Activated B cell treated with CpG ODN at 0.5 μM for 24 hours (primary cell): ENCODE results near the gene TEP1. TPM values are rescaled to one million over a fixed set of nuclear protein-coding genes. Genes with fewer than 3 reads are reported as not detected.

Experiments
- ATAC-seq: fragments of 200-7000 bp; cut with Tn5 transposase; one replicate; pipeline ENCODE4 v1.10.0; 2021; ENCODE audit warnings: low read depth, mild to moderate bottlenecking, moderate library complexity
- CTCF ChIA-PET: fragments of 350-600 bp; sonication (Branson Sonifier 250); formaldehyde crosslinking; loops from one replicate; lab custom pipeline; 2021; ENCODE audit warnings: antibody characterized with exemption; lab: Charles Lee
- POLR2A ChIA-PET: fragments of 350-600 bp; sonication (Branson Sonifier 250); formaldehyde crosslinking; loops from one replicate; lab custom pipeline; 2021; ENCODE audit warnings: antibody characterized with exemption; lab: Charles Lee
- DNase-seq: peaks from one replicate; pipeline ENCODE4 v3.0.0; 2022
- H3K27ac Mint-ChIP-seq: one replicate; pipeline ENCODE4 v1.8.0; 2020; ENCODE audit warnings: mixed read lengths
- H3K27me3 Mint-ChIP-seq: one replicate; pipeline ENCODE4 v1.8.0; 2021; ENCODE audit warnings: mixed read lengths
- H3K36me3 Mint-ChIP-seq: one replicate; pipeline ENCODE4 v1.8.0; 2021; ENCODE audit warnings: low read depth, mixed read lengths
- H3K4me1 Mint-ChIP-seq: one replicate; pipeline ENCODE4 v1.8.0; 2021; ENCODE audit warnings: mixed read lengths
- H3K4me3 Mint-ChIP-seq: one replicate; pipeline ENCODE4 v1.8.0; 2020; ENCODE audit warnings: mild to moderate bottlenecking, mixed read lengths
- H3K9me3 Mint-ChIP-seq: one replicate; pipeline ENCODE4 v1.8.0; 2020; ENCODE audit warnings: mixed read lengths
- intact Hi-C: fragments of 100-400 bp; cut with micrococcal nuclease; formaldehyde crosslinking; loops from one replicate; pipeline ENCODE4 v1.15.1; 2024
- total RNA-seq: library from RNA; stranded (reverse); gene quantifications from 2 replicates; pipeline ENCODE4 v1.2.3, GENCODE V29; 2022
- TF ChIP-seq, protein P1 (sequence below): fragments of 200-600 bp; IDR thresholded peaks from one replicate; pipeline ENCODE4 v1.8.0; 2022; ENCODE audit warnings: antibody characterized with exemption, mild to moderate bottlenecking

The TEP1 gene
- total RNA-seq, 1 donor from 2014 or later = 120 TPM

DNA sequence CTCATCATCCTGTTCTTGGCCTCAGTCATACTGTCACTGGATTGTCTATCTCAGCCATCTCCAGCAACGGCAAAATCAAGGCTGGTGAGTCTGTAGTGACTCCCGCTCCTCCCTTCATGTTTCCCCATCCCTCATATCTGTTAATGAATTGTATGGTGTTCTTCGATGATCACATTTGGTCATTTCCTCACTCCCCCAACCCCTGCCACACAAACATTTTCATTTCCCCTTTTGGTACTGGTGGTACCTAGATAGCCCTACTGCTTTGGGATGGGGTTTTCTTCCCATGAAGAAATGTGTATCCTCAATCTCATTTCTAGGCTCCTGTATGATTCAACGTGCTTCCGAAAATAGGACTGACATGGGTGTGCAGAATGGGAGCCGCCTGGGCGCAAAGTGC, 25.4 kb upstream of the TEP1 start:
- Mint-ChIP-seq H3K27ac (peak overlapping the region; percentile 30), H3K9me3 (no peaks in the 10 kb centered on the region), H3K4me3 (peak overlapping the region; percentile 15), H3K27me3 (no peaks in the 10 kb centered on the region), H3K36me3 (no peaks in the 10 kb centered on the region), H3K4me1 (peaks cover 58% of the 10 kb centered on the region)
- no peak for DNase-seq
- TF ChIP-seq, protein P1, sequence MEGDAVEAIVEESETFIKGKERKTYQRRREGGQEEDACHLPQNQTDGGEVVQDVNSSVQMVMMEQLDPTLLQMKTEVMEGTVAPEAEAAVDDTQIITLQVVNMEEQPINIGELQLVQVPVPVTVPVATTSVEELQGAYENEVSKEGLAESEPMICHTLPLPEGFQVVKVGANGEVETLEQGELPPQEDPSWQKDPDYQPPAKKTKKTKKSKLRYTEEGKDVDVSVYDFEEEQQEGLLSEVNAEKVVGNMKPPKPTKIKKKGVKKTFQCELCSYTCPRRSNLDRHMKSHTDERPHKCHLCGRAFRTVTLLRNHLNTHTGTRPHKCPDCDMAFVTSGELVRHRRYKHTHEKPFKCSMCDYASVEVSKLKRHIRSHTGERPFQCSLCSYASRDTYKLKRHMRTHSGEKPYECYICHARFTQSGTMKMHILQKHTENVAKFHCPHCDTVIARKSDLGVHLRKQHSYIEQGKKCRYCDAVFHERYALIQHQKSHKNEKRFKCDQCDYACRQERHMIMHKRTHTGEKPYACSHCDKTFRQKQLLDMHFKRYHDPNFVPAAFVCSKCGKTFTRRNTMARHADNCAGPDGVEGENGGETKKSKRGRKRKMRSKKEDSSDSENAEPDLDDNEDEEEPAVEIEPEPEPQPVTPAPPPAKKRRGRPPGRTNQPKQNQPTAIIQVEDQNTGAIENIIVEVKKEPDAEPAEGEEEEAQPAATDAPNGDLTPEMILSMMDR = no peak
- peak; percentile 57 for ATAC-seq
- ChIA-PET CTCF (no interaction called here), POLR2A (interaction anchor here (1.4 kb wide), 1 partner anchor 10 kb away, joined by 3 read pairs; no protein-coding TSS in a partner anchor)
- intact Hi-C loops = loop anchor here (1.0 kb wide), 1 partner anchor 16 kb away; the partner anchor contains the start of gene OSGEP

DNA sequence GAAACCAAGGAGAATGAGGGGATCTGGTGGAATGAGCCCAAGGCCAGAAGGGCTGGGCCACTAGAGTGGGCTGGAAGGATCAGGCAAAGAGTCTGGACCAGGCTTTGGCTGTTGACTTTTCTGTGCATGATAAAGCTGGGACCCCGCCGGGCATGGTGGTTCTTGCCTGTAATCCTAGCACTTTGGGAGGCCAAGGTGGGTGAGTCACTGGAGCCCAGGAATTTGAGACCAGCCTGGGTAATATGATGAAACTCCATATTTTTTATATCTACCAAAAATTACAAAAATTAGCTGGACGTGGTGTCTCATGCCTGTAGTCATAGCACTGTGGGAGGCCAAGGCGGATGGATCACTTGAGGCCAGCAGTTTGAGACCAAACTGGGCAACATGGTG, 23.1 kb upstream of the TEP1 start:
- intact Hi-C loops = no loop called here
- Mint-ChIP-seq H3K36me3 (no peaks in the 10 kb centered on the region), H3K4me3 (no peak overlapping the region), H3K27me3 (no peaks in the 10 kb centered on the region), H3K4me1 (peaks cover 50% of the 10 kb centered on the region), H3K27ac (no peak overlapping the region), H3K9me3 (no peaks in the 10 kb centered on the region)
- ATAC-seq = no peak
- ChIA-PET POLR2A (interaction anchor here (0.9 kb wide), 1 partner anchor 18 kb away, joined by 3 read pairs; the partner anchor contains the start of gene OSGEP), CTCF (no interaction called here)
- TF ChIP-seq, protein P1 = no peak
- no peak for DNase-seq

DNA sequence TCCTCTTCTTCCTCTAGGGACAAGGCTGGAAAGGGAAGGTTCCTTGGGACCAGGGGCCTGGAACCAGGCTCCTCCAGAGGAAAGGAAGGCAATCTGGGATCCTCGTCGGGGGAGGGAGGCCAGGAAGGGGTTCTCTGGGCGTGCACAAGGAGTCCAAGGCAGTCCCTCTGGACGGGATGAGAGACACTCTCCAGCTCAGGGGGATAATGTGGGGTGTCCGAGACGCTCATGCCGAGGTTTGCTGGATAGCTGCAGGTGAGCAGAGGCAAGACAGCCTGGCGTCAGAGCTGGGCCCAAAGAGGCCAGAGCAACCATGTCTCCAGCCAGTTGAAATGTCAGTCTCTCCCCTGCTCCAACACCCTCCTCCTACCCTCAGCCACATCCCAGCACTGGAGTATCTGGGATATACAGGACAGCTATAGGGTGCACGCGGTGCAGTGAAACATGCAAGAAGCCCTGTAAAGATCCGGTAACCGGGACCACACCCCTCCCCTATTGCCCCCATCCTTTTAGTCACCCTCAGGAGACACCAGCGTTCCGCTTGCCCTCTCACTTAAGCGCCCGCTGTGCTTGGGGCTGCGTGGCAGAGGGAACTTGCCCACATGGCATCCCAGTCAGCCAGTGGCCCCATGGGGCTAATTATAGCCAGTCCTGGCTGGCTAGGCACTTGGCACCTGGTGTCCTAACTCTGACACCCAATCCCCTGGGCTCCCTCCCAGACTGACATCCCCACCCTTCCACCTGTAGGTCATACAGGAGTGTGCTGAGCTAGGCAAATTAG, 22.5 kb upstream of the TEP1 start, which contains the start of gene KLHL33:
Gene KLHL33, minus strand, starts transcription at position 585 of the 781 bp plus-strand sequence. Its CDS starts 355 bp downstream, at position 230.
- Mint-ChIP-seq H3K4me3 (no peak within 1 kb of the TSS), H3K9me3 (no peaks in the 10 kb centered on the region), H3K27ac (no peak within 1 kb of the TSS), H3K36me3 (no peaks in the 10 kb centered on the region), H3K27me3 (no peaks in the 10 kb centered on the region), H3K4me1 (peaks cover 49% of the 10 kb centered on the region)
- CTCF ChIA-PET = no interaction called here
- TF ChIP-seq, protein P1 = no peak
- intact Hi-C loops = no loop called here
- DNase-seq (no peak), ATAC-seq (no peak)
- POLR2A ChIA-PET = interaction anchor here (0.9 kb wide), 1 partner anchor 19 kb away, joined by 3 read pairs; the partner anchor contains the start of gene OSGEP

DNA sequence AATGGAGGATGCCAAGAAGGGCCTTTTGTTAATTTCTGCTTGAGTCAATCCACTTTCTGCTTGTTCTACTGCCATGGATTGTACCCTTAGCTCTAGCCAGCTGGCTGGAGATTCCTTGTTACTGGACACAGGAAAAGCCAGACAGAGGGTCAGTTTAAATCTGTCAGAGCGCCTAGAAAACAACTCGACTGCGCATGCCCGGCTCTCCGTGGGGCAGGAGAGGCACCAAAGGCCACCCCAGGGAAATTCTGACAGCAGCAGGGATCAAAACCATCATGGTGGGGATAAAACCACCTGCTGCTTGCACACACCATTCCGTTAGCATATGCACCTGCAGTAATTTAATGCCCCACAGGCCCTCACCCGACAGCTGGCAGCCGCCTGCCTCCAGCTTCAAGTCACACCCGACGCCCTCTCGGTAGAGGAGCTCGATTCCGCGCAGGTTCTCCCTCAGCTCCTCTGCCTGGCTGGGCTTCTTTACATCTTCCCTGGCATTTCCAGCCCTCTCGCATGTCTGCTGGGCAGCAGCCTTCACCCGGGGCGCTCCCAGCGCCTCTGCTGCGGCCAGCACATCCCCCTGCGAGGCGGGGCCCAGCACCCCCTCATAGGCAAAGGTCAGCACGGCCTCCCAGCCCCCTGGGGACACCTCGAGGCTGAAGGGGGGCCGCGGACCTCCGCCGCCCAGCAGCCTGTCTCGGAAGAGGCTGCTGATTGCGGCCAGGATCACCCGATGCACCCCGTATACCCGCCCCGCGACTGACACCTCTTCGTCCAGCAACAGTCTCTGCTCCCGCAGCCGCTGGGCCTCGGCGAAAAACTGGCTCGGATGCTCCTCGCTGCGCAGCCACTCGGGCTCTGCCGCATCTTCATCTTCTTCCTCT, 21.6 kb upstream of the TEP1 start:
- no peak for ATAC-seq
- POLR2A ChIA-PET = no interaction called here
- DNase-seq = no peak
- no peaks in the 10 kb centered on the region for H3K27me3 Mint-ChIP-seq
- no peaks in the 10 kb centered on the region for H3K9me3 Mint-ChIP-seq
- H3K4me3 Mint-ChIP-seq = no peak overlapping the region
- CTCF ChIA-PET = no interaction called here
- TF ChIP-seq, protein P1 = no peak
- intact Hi-C loops = no loop called here
- H3K27ac Mint-ChIP-seq = no peak overlapping the region
- H3K4me1 Mint-ChIP-seq = peaks cover 49% of the 10 kb centered on the region
- no peaks in the 10 kb centered on the region for H3K36me3 Mint-ChIP-seq
